GM12878 (cell line): Measurements from ENCODE around the gene HTR3C. TPM values are rescaled to one million over a fixed set of nuclear protein-coding genes. Genes with fewer than 3 reads are reported as not detected.

Experiments used
- ASH2L ChIP-seq: fragments of 300-600, 200-600 bp; sonication (generic); IDR thresholded peaks from 2 replicates; pipeline ENCODE4 v1.6.1; 2017; ENCODE audit warnings: low read depth, mild to moderate bottlenecking, borderline replicate concordance
- CREB1 ChIP-seq: IDR thresholded peaks from 2 replicates; pipeline ENCODE4 v1.6.1; 2012; ENCODE audit warnings: low read depth, mild to moderate bottlenecking, inconsistent platforms
- CREM ChIP-seq: IDR thresholded peaks from 2 replicates; pipeline ENCODE4 v1.6.1; 2014; ENCODE audit warnings: antibody characterized with exemption, low read depth
- EED ChIP-seq: sonication (generic); IDR thresholded peaks from 2 replicates; pipeline ENCODE4 v1.6.1; 2016; ENCODE audit warnings: antibody characterized with exemption, low read depth
- HDGF ChIP-seq: fragments of 450-650 bp; IDR thresholded peaks from 2 replicates; pipeline ENCODE4 v1.6.1; 2016; ENCODE audit warnings: antibody characterized with exemption
- IKZF1 ChIP-seq: fragments of 450-650 bp; conservative IDR thresholded peaks from 2 replicates; pipeline ENCODE4 v1.6.1; 2017; ENCODE audit warnings: antibody characterized with exemption, mild to moderate bottlenecking
- NR2F1 ChIP-seq: fragments of 450-650 bp; conservative IDR thresholded peaks from 2 replicates; pipeline ENCODE4 v1.6.1; 2017; ENCODE audit warnings: mild to moderate bottlenecking
- POU2F2 ChIP-seq: IDR thresholded peaks from 3 replicates; pipeline ENCODE4 v1.6.1; 2011; ENCODE audit warnings: low read depth, mild to moderate bottlenecking, low read length, borderline replicate concordance
- RB1 ChIP-seq: fragments of 450-650 bp; formaldehyde crosslinking; IDR thresholded peaks from 2 replicates; pipeline ENCODE4 v1.6.1; 2017; ENCODE audit warnings: mild to moderate bottlenecking, borderline replicate concordance
- SP1 ChIP-seq: IDR thresholded peaks from one replicate; pipeline ENCODE4 v1.6.1; 2011; ENCODE audit warnings: low read depth, low read length
- TAF1 ChIP-seq: IDR thresholded peaks from 2 replicates; pipeline ENCODE4 v1.6.1; 2011; ENCODE audit warnings: mild to moderate bottlenecking, low read depth, low read length, borderline replicate concordance
- TCF3 ChIP-seq: IDR thresholded peaks from 2 replicates; pipeline ENCODE4 v1.6.1; 2012; ENCODE audit warnings: low read depth, mild to moderate bottlenecking, low read length, borderline replicate concordance; ENCODE audit not compliant: insufficient read depth
- YBX1 ChIP-seq: fragments of 450-650 bp; IDR thresholded peaks from 2 replicates; pipeline ENCODE4 v1.6.1; 2016; ENCODE audit warnings: antibody characterized with exemption
- YY1 ChIP-seq: IDR thresholded peaks from 2 replicates; pipeline ENCODE4 v1.6.1; 2011; ENCODE audit warnings: low read depth, mild to moderate bottlenecking, low read length
- polyA plus RNA-seq, 11 experiments: library from polyadenylated mRNA; depleted of rRNA in 4 of 11; unstranded in 6 of 11; stranded (reverse) in 5 of 11; fragments of >200 nt; fragmentation: Nextera tagmentation in 4 of 11; fragmentation: Illumina TruSeq in 1 of 11; extraction: Ambion mirVana in 4 of 11; extraction: Trizol in 1 of 11; gene quantifications; 1 replicate in 1 of 11; 2 replicates in 10 of 11; pipeline versions ENCODE4 v1.2.1 to v1.2.3, GENCODE V29; 2011 to 2016; ENCODE audit warnings: inconsistent platforms in 2 of 11, missing spikeins in 2 of 11, low read depth in 1 of 11
- total RNA-seq, 4 experiments: library from RNA; depleted of rRNA in 3 of 4; stranded (reverse); fragments of >200 nt in 3 of 4; fragmentation: Illumina TruSeq in 1 of 4; extraction: Trizol in 1 of 4; gene quantifications; 2 replicates each; pipeline versions ENCODE4 v1.2.1 to v1.2.3, GENCODE V29; 2013 to 2021
- TF ChIP-seq, protein P1 (sequence below): fragments of 450-650 bp; formaldehyde crosslinking; IDR thresholded peaks from 2 replicates; pipeline ENCODE4 v1.4.0; 2022; ENCODE audit warnings: mild to moderate bottlenecking, moderate library complexity
- TF ChIP-seq, protein P2 (sequence below): IDR thresholded peaks from 2 replicates; pipeline ENCODE4 v1.6.1; 2011; ENCODE audit warnings: low read depth, low read length, improper control_type of control experiment, borderline replicate concordance
- TF ChIP-seq, protein P3 (sequence below): fragments of 450-650 bp; IDR thresholded peaks from 2 replicates; pipeline ENCODE4 v1.6.1; 2017; ENCODE audit warnings: antibody characterized with exemption, mild to moderate bottlenecking, moderate library complexity
- TF ChIP-seq, protein P4 (sequence below): fragments of 450-650 bp; IDR thresholded peaks from 2 replicates; pipeline ENCODE4 v1.6.1; 2017; ENCODE audit warnings: low read depth, mild to moderate bottlenecking, moderate library complexity
- TF ChIP-seq, protein P5 (sequence below): fragments of 450-650 bp; IDR thresholded peaks from 2 replicates; pipeline ENCODE4 v1.6.1; 2018; ENCODE audit warnings: borderline replicate concordance, mild to moderate bottlenecking; ENCODE audit not compliant: partially characterized antibody

Gene HTR3C
- total and polyA plus RNA-seq, 10 of the 15 experiments (the other 5 are each of a cell fraction or from before 2014, with no cell fraction given), result not detected

DNA sequence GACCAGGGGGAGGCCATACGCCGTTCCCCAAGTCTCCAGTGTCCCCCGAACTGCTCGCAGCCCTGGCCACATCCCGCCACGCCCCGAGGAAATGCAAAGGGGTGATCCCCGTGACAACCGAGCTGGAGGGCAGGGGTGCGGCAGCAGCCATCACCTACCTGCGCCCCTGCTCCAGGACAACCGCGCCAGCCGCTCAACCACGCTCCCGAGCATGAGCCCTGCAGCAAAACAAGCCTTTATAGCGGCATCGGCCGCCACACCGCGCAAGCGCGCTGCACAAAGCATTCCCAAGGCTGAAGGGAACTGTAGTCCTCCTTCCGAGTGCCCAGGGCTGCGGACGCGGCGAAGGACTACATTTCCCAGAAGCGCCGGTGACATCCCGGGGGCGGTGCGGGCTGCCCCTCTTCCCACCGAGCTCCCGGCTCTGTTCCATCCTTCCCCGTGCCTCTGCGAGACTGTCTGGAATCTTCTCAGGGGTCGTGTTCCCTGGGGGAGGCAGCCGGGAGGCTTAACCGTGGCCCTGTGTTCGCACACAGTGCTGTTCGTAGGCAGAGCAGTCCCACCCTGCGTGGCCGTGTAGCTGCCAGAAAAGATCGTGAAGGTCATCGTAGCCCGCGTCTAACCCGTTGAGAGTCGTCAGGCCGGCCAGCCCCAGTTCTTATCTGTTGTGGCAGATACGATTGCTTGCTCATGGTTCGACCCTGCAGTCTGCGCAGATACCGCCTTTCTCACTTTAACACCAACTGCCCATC lies 35.0 kb upstream of the HTR3C start, which contains the start of gene ABCC5 (continued):
- TF ChIP-seq, protein P1, sequence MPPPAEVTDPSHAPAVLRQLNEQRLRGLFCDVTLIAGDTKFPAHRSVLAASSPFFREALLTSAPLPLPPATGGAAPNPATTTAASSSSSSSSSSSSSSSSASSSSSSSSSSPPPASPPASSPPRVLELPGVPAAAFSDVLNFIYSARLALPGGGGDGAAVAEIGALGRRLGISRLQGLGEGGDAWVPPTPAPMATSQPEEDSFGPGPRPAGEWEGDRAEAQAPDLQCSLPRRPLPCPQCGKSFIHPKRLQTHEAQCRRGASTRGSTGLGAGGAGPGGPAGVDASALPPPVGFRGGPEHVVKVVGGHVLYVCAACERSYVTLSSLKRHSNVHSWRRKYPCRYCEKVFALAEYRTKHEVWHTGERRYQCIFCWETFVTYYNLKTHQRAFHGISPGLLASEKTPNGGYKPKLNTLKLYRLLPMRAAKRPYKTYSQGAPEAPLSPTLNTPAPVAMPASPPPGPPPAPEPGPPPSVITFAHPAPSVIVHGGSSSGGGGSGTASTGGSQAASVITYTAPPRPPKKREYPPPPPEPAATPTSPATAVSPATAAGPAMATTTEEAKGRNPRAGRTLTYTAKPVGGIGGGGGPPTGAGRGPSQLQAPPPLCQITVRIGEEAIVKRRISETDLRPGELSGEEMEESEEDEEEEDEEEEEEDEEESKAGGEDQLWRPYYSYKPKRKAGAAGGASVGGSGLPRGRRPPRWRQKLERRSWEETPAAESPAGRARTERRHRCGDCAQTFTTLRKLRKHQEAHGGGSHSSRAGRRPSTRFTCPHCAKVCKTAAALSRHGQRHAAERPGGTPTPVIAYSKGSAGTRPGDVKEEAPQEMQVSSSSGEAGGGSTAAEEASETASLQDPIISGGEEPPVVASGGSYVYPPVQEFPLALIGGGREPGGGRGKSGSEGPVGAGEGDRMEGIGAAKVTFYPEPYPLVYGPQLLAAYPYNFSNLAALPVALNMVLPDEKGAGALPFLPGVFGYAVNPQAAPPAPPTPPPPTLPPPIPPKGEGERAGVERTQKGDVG (CRISPR knock-in tag), result no peak
- TF ChIP-seq YY1 (peak; percentile 54; the same call in 1 of the 2 replicates), IKZF1 (peak; percentile 95), HDGF (0 out of 2 replicates have a peak, but pooled peaks have one; percentile 63), SP1 (no peak), YBX1 (no peak), POU2F2 (peak; percentile 43; the same call in 1 of the 3 replicates), TAF1 (no peak), ASH2L (no peak), EED (peak; percentile 8; the same call in 1 of the 2 replicates), CREM (peak; percentile 58; the same call in 1 of the 2 replicates), TCF3 (no peak), RB1 (0 out of 2 replicates have a peak, but pooled peaks have one; percentile 18), NR2F1 (peak; percentile 71), CREB1 (peak; percentile 63)
- TF ChIP-seq, protein P2, sequence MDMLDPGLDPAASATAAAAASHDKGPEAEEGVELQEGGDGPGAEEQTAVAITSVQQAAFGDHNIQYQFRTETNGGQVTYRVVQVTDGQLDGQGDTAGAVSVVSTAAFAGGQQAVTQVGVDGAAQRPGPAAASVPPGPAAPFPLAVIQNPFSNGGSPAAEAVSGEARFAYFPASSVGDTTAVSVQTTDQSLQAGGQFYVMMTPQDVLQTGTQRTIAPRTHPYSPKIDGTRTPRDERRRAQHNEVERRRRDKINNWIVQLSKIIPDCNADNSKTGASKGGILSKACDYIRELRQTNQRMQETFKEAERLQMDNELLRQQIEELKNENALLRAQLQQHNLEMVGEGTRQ, result no peak
- TF ChIP-seq, protein P3, sequence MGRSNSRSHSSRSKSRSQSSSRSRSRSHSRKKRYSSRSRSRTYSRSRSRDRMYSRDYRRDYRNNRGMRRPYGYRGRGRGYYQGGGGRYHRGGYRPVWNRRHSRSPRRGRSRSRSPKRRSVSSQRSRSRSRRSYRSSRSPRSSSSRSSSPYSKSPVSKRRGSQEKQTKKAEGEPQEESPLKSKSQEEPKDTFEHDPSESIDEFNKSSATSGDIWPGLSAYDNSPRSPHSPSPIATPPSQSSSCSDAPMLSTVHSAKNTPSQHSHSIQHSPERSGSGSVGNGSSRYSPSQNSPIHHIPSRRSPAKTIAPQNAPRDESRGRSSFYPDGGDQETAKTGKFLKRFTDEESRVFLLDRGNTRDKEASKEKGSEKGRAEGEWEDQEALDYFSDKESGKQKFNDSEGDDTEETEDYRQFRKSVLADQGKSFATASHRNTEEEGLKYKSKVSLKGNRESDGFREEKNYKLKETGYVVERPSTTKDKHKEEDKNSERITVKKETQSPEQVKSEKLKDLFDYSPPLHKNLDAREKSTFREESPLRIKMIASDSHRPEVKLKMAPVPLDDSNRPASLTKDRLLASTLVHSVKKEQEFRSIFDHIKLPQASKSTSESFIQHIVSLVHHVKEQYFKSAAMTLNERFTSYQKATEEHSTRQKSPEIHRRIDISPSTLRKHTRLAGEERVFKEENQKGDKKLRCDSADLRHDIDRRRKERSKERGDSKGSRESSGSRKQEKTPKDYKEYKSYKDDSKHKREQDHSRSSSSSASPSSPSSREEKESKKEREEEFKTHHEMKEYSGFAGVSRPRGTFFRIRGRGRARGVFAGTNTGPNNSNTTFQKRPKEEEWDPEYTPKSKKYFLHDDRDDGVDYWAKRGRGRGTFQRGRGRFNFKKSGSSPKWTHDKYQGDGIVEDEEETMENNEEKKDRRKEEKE, result no peak
- TF ChIP-seq, protein P4, sequence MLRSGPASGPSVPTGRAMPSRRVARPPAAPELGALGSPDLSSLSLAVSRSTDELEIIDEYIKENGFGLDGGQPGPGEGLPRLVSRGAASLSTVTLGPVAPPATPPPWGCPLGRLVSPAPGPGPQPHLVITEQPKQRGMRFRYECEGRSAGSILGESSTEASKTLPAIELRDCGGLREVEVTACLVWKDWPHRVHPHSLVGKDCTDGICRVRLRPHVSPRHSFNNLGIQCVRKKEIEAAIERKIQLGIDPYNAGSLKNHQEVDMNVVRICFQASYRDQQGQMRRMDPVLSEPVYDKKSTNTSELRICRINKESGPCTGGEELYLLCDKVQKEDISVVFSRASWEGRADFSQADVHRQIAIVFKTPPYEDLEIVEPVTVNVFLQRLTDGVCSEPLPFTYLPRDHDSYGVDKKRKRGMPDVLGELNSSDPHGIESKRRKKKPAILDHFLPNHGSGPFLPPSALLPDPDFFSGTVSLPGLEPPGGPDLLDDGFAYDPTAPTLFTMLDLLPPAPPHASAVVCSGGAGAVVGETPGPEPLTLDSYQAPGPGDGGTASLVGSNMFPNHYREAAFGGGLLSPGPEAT, result peak; percentile 38; the same call in 1 of the 2 replicates
- TF ChIP-seq, protein P5, sequence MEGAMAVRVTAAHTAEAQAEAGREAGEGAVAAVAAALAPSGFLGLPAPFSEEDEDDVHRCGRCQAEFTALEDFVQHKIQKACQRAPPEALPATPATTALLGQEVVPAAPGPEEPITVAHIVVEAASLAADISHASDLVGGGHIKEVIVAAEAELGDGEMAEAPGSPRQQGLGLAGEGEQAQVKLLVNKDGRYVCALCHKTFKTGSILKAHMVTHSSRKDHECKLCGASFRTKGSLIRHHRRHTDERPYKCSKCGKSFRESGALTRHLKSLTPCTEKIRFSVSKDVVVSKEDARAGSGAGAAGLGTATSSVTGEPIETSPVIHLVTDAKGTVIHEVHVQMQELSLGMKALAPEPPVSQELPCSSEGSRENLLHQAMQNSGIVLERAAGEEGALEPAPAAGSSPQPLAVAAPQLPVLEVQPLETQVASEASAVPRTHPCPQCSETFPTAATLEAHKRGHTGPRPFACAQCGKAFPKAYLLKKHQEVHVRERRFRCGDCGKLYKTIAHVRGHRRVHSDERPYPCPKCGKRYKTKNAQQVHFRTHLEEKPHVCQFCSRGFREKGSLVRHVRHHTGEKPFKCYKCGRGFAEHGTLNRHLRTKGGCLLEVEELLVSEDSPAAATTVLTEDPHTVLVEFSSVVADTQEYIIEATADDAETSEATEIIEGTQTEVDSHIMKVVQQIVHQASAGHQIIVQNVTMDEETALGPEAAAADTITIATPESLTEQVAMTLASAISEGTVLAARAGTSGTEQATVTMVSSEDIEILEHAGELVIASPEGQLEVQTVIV, result no peak
